Upper lobe of right lung (tissue), 1 donor: ENCODE data around the gene S100B. TPM values are rescaled to one million over a fixed set of nuclear protein-coding genes. Genes with fewer than 3 reads are reported as not detected.

Experiments used
- ATAC-seq: fragments of 200-7000 bp; cut with Tn5 transposase; one replicate; pipeline ENCODE4 v1.9.1; 2020; ENCODE audit warnings: mild to moderate bottlenecking, moderate library complexity
- DNase-seq: peaks from one replicate; pipeline ENCODE4 v3.0.0-alpha.2; 2020
- H3K27ac ChIP-seq: fragments of 200-600 bp; one replicate; pipeline ENCODE4 v1.8.0; 2022
- H3K27me3 ChIP-seq: fragments of 200-600 bp; one replicate; pipeline ENCODE4 v1.8.0; 2022; ENCODE audit warnings: mild to moderate bottlenecking
- H3K36me3 ChIP-seq: fragments of 200-600 bp; one replicate; pipeline ENCODE4 v1.8.0; 2022
- H3K4me1 ChIP-seq: fragments of 200-600 bp; one replicate; pipeline ENCODE4 v1.8.0; 2022
- H3K4me3 ChIP-seq: fragments of 200-600 bp; one replicate; pipeline ENCODE4 v1.8.0; 2022; ENCODE audit warnings: mild to moderate bottlenecking
- H3K9me3 ChIP-seq: fragments of 200-600 bp; one replicate; pipeline ENCODE4 v1.8.0; 2022
- CTCF ChIP-seq: fragments of 200-600 bp; IDR thresholded peaks from one replicate; pipeline ENCODE4 v1.8.0; 2022; ENCODE audit warnings: antibody characterized with exemption
- intact Hi-C: fragments of 100-400 bp; cut with DNase I; formaldehyde crosslinking; loops from one replicate; pipeline ENCODE4 v1.11.0; 2022
- total RNA-seq: library from RNA; stranded (reverse); fragmentation: NEBNext Ultra II Directional; extraction: Animal tissue kit (Norgen Biotek cat#: 25700); gene quantifications from one replicate; pipeline ENCODE4 v1.2.1, GENCODE V29; 2021
- donor health status: DM: no; HTN: yes; CAD: no; lungs with severe emphysema.

Gene S100B
- total RNA-seq, 1 donor from 2014 or later = 4.5 TPM

DNA sequence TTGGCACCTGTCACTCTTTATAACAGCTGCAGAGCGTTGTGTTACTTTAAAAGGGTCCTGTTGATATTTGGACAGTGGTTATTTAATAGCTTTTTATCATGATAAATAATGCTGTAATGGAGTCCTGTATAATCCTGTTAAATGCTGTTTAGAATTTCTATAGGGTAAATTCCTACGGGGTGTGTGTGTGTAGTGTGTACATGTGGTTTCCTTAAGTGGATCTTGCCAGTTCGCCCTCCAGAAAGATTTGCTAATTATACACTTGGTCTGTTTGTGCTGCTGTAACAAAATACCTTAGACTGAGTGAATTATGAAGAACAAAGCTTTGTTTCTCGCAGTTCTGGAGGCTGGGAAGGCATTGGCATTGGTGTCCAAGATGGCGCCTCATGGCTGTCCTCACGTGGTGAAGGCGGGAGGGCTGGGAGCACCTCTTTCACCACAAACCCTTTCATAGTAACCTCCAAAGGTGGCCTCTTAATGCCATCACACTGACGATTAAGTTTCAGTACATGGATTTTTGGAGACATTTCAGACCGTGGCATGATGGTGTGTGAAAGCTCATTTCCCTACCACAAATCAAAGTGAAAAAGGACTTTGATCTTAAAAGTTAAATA is 41.8 kb upstream of the S100B start:
- Histone ChIP-seq H3K4me3 (no peak overlapping the region), H3K9me3 (no peaks in the 10 kb centered on the region), H3K4me1 (peaks cover 4% of the 10 kb centered on the region), H3K27ac (no peak overlapping the region), H3K27me3 (no peaks in the 10 kb centered on the region), H3K36me3 (peaks cover 100% of the 10 kb centered on the region)
- intact Hi-C loops = no loop called here
- TF ChIP-seq CTCF = no peak
- DNase-seq (no peak), ATAC-seq (no peak)

- no peak for TF ChIP-seq CTCF
- Histone ChIP-seq H3K4me1 (peaks cover 4% of the 10 kb centered on the region), H3K27me3 (no peaks in the 10 kb centered on the region), H3K4me3 (no peak overlapping the region), H3K27ac (no peak overlapping the region), H3K36me3 (peaks cover 100% of the 10 kb centered on the region), H3K9me3 (no peaks in the 10 kb centered on the region)
- DNase-seq (no peak), ATAC-seq (no peak)
- intact Hi-C loops = no loop called here
These were observed 41.0 kb upstream of the S100B start for GRCh38 chr21:46645840-46646239.

DNA sequence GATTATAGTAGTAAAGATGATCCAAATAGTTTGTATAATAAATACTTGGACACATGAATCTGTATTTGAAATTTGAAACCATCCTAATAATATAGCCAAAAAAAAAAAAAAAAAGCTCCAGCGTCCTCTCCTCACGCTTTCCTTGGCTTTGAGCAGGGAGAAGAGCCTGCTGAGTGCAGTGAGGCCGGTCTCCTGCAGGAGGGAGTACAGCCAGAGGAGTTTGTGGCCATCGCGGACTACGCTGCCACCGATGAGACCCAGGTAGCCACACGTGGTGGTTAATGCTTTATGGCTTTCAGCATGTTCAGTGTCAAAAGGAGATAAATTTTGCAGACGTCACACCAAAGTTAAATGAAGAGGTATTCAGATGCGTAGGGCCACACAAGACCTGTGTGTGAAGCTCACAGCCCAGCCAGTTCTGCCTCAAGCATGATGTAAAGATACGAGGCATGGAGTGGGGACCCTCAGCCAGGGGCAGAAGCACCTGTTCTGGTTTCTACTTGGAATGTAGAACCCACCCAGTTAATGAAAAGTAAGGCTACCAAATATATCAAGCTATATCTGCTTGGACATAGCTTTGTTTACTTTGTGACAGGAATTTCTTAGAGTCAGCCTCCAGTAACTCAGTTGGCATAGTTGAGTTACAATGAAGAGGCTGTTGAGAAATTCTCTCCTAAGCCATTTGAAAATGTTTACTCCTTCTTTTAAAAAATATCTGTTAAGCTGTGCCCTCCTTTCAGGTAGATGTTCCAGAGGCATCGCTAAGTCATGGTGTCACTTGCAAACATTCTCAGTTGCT is 38.7 kb upstream of the S100B start:
- DNase-seq (no peak), ATAC-seq (peak; percentile 64)
- no peak overlapping the region for H3K4me3 ChIP-seq
- intact Hi-C loops = no loop called here
- H3K9me3 ChIP-seq = no peaks in the 10 kb centered on the region
- TF ChIP-seq CTCF = no peak
- no peaks in the 10 kb centered on the region for H3K27me3 ChIP-seq
- H3K36me3 ChIP-seq = peaks cover 78% of the 10 kb centered on the region
- peaks cover 21% of the 10 kb centered on the region for H3K4me1 ChIP-seq
- no peak overlapping the region for H3K27ac ChIP-seq

DNA sequence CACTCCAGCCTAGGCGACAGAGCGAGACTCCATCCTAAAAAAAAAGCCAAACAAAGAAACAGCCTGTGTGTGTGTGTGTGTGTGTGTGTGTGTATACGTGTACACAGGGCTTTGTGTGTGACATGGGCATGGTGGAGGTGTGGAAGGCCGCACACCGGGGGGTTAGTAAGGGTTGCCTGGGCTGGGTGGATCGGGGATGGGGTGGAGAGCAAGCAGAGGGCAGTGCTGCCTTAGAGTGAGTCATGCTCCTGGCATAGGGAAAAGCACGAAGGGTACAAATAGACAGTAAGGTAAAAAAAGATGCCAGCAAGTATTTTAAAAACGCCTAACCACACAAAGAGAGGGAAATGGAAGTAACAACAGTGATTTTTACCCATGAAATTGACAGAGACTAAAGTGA is 36.8 kb upstream of the S100B start:
- peaks cover 38% of the 10 kb centered on the region for H3K4me1 ChIP-seq
- no peaks in the 10 kb centered on the region for H3K9me3 ChIP-seq
- DNase-seq = no peak
- intact Hi-C loops = no loop called here
- ATAC-seq = no peak
- no peak for TF ChIP-seq CTCF
- no peak overlapping the region for H3K4me3 ChIP-seq
- H3K36me3 ChIP-seq = peaks cover 69% of the 10 kb centered on the region
- no peak overlapping the region for H3K27ac ChIP-seq
- H3K27me3 ChIP-seq = no peaks in the 10 kb centered on the region

GRCh38 chr21:46639489-46640386 is 34.9 kb upstream of the S100B start:
- no peaks in the 10 kb centered on the region for H3K9me3 ChIP-seq
- ATAC-seq = no peak
- no peak overlapping the region for H3K27ac ChIP-seq
- H3K36me3 ChIP-seq = peaks cover 51% of the 10 kb centered on the region
- no peak overlapping the region for H3K4me3 ChIP-seq
- intact Hi-C loops = no loop called here
- H3K4me1 ChIP-seq = peaks cover 45% of the 10 kb centered on the region
- no peak for DNase-seq
- no peaks in the 10 kb centered on the region for H3K27me3 ChIP-seq
- TF ChIP-seq CTCF = peak; percentile 50
